Esophagus squamous epithelium (tissue), 5 donors: Measurements from ENCODE around the gene BANP. TPM values are rescaled to one million over a fixed set of nuclear protein-coding genes. Genes with fewer than 3 reads are reported as not detected.
"Not testable (repeated sequence)": the region's sequence is repeated elsewhere in the genome, so short reads cannot be mapped to it uniquely, and the experiment has no call there.

ENCODE experiments used
- DNase-seq: peaks from one replicate; lab custom pipeline; 2025; lab: John Stamatoyannopoulos, UW
- H3K27ac ChIP-seq, 4 donors: fragments of 200-600 bp; sonication (generic); one replicate each; pipeline ENCODE4 v1.5.1; 2016 to 2019; ENCODE audit warnings: mild to moderate bottlenecking in 1 of 4
- H3K27me3 ChIP-seq, 4 donors: fragments of 200-600 bp; sonication (generic); 1 replicate in 3 of 4; 2 replicates in 1 of 4; pipeline versions ENCODE4 v1.5.1 to v1.6.0; 2017 to 2021; ENCODE audit warnings: antibody characterized with exemption in 1 of 4
- H3K36me3 ChIP-seq, 3 donors: fragments of 200-600 bp; sonication (generic); one replicate each; pipeline ENCODE4 v1.5.1; 2016 to 2019
- H3K4me1 ChIP-seq, 3 donors: fragments of 200-600 bp; sonication (generic); one replicate each; pipeline ENCODE4 v1.5.1; 2017 to 2019
- H3K4me3 ChIP-seq, 4 donors: fragments of 200-600 bp; sonication (generic); 1 replicate in 3 of 4; 2 replicates in 1 of 4; pipeline ENCODE4 v1.5.1; 2016 to 2019; ENCODE audit warnings: mild to moderate bottlenecking in 2 of 4, moderate library complexity in 1 of 4
- H3K9me3 ChIP-seq, 3 donors: fragments of 200-600 bp; sonication (generic); one replicate each; pipeline ENCODE4 v1.5.1; 2016 to 2019
- POLR2A ChIP-seq, 4 donors: fragments of 450-650 bp; IDR thresholded peaks; one replicate each; pipeline ENCODE4 v1.6.1; 2017; ENCODE audit warnings: antibody characterized with exemption in 4 of 4, mild to moderate bottlenecking in 4 of 4, moderate library complexity in 3 of 4
- WGBS, 2 donors: methylation state at CpG; one replicate each; pipeline ENCODE4 v1.1.5; 2018; 5-methylcytosine and 5-hydroxymethylcytosine counted together
- intact Hi-C: fragments of 100-400 bp; cut with DNase I; formaldehyde crosslinking; loops from one replicate; pipeline ENCODE4 v1.15.0; 2022
- total RNA-seq, 4 donors: library from RNA; depleted of rRNA; stranded (reverse); fragments of >200 nt; gene quantifications; one replicate each; pipeline ENCODE4 v1.1.0, GENCODE V29; 2016
- TF ChIP-seq, protein P1 (sequence below), 6 experiments: fragments of 450-650 bp in 4 of 6; fragments of 200-600 bp in 2 of 6; sonication (generic) in 2 of 6; IDR thresholded peaks; one replicate each; pipeline ENCODE4 v1.5.1; 2016 to 2019; ENCODE audit warnings: antibody characterized with exemption in 6 of 6, mild to moderate bottlenecking in 4 of 6, moderate library complexity in 4 of 6
- donor health status: DM: yes; HTN: yes; CAD: no.

BANP gene
- total RNA-seq, 4 donors from 2014 or later = 13.8 to 19.9 (median 14.1) TPM

DNA sequence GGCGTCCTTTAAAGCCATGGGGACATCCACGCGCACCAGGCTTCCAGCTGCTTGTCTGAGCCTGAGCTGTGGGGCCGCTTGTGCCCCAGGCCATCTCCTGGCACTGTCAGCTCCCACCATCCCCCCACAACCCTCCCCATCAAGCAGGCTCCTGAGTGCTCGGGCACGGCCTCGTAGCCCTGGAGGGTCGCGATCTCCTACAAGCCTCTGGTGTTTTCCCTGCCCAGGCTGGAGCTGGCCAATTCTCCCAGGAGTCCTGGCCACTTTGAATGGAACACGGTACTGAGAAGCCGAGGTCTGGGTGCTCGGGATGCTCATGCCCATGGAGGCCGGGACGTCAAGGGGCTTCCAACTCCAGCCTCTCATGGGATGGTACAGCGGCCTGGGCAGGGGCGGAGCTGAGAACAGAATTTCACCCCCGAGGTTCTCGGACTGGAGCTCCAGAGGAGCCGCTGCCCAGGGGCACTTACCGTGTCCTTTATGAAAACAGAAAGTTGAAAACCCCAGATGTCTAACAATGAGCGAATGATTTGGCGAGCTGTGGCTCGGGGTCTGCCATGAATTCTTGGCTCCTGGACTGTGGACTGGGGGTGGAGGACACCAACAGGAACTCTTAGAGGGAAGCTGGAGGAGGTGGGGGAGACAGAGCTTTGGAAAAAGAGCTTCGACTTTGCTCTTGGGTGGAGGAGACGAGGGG, 142.5 kb downstream of the BANP start:
- 50 to 70% methylated on average over 2 of the region's 25 CpGs for WGBS, 2 donors
- H3K36me3 ChIP-seq, DNase-seq, H3K27ac ChIP-seq, intact Hi-C loops: not testable (repeated sequence)
- Histone ChIP-seq H3K27me3 (peaks cover 0 to 61% (median 0%) of the 10 kb centered on the region in 4 donors), H3K9me3 (peaks cover 0 to 16% (median 8%) of the 10 kb centered on the region in 3 donors), H3K4me3 (peak overlapping the region in 1 of 4 donors; percentile 18), H3K4me1 (peaks cover 0 to 25% (median 0%) of the 10 kb centered on the region in 3 donors)

DNA sequence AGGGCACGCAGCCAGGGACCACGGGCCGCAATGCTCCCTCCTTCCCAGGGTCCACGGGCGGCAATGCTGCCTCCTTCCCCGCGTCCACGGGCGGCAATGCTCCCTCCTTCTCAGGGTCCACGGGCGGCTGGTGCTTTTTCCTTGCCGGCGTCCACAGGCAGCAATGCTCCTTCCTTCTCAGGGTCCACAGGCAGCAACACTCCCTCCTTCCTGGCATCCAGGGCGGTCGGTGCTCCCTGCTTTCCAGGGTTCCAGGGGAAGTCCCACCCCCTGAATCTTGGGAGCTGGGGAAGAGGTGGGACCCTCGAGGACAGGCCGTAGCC, 143.0 kb downstream of the BANP start:
- peaks cover 0 to 62% (median 0%) of the 10 kb centered on the region in 4 donors for H3K27me3 ChIP-seq
- WGBS, 2 donors = 71 to 83% methylated on average over 12 to 14 of the region's 17 CpGs
- H3K27ac ChIP-seq, intact Hi-C loops, H3K36me3 ChIP-seq, DNase-seq: not testable (repeated sequence)
- peak overlapping the region in 1 of 4 donors; percentile 18 for H3K4me3 ChIP-seq
- H3K9me3 ChIP-seq = peaks cover 0 to 16% (median 8%) of the 10 kb centered on the region in 3 donors
- H3K4me1 ChIP-seq = peaks cover 0 to 25% (median 0%) of the 10 kb centered on the region in 3 donors

DNA sequence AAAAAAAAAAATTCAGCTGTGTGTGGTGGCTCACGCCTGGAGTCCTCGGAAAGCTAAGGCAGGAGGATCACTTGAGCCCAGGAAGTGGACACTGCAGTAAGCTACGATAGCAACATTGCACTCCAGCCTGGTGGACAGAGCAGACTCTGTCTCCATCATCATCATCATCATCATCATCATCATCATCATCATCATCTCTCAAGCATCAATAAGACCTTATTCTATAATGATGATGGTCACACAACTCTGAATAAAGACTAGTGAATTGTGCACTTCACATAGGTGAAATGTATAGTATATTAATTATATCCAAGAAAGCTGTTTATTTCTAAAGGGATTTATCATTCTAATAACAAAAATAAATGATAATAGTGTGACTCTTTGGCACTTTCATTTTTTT, 143.7 kb downstream of the BANP start:
- DNase-seq, H3K27ac ChIP-seq, intact Hi-C loops, H3K36me3 ChIP-seq, H3K4me3 ChIP-seq: not testable (repeated sequence)
- Histone ChIP-seq H3K27me3 (peaks cover 0 to 62% (median 0%) of the 10 kb centered on the region in 4 donors), H3K9me3 (peaks cover 0 to 16% (median 8%) of the 10 kb centered on the region in 3 donors), H3K4me1 (peaks cover 0 to 25% (median 0%) of the 10 kb centered on the region in 3 donors)
- 98% methylated on average over 3 of the region's 3 CpGs; no CpG with 5 or more reads in 1 of the 2 donors for WGBS, 2 donors

DNA sequence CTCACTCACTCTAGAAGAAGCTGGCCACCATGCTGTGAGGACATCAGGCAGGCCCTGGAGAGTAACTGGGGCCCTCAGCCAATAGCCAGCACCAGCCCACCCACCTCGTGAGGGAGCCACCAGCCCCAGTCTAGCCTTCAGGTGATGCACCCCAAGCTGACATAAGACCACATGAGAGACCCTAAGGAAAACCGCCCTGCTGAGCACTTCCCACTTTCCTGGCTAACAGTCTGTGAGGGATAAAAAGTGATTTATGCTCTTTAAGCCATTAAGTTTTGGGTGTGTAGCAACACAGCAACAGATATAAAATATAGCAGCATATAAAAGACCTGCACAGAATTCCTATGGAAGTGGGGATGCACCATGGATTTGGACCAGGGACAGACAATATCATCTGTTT, 145.4 kb downstream of the BANP start:
- DNase-seq, H3K4me3 ChIP-seq, intact Hi-C loops, H3K36me3 ChIP-seq, H3K27ac ChIP-seq: not testable (repeated sequence)
- peaks cover 0 to 61% (median 0%) of the 10 kb centered on the region in 4 donors for H3K27me3 ChIP-seq
- H3K4me1 ChIP-seq = peaks cover 0 to 11% (median 0%) of the 10 kb centered on the region in 3 donors
- peaks cover 0 to 16% (median 8%) of the 10 kb centered on the region in 3 donors for H3K9me3 ChIP-seq
- WGBS, 2 donors = 90% methylated on average over 2 of the region's 2 CpGs; no CpG with 5 or more reads in 1 of the 2 donors

DNA sequence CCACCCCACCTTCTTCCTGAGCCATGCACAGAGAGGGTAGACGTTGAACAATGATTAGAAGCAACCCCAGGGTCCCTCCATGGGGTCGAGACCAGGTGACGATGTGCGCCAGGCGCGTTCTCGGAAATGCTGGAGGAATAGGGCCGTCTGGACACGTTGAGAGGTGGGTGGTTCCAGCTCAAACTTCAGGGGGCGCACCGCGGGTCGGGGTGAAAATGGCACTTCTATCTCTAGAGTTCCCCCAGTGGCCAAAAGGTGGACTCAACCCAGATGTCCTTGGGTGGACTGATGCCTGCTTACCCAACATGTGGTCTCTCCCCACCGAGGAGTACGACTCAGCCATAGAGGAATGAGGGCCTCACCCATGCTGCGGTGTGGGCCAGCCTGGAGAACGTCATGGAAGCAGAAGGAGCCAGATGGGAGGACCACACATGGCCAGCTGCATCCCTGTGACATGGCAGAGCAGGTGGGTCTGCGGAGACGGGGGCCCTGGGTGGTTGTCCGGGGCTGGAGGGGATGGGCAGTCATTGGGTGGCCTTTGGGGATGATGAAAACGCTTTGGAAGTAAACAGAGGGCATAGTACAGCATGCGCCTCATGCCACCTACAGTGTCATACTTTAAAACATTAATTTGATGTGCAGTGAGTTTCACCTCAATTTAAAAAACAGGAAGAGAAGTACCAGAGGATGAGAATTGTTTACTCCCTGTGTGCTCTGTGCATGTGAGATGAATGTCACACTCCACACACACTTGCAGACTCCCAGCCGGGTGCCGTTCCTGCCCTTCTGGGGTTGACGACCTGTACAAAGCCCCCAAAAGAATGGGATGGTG, 147.7 kb downstream of the BANP start:
- H3K4me1 ChIP-seq, H3K36me3 ChIP-seq, H3K27ac ChIP-seq, intact Hi-C loops, DNase-seq, H3K4me3 ChIP-seq: not testable (repeated sequence)
- Histone ChIP-seq H3K27me3 (peaks cover 0 to 63% (median 0%) of the 10 kb centered on the region in 4 donors), H3K9me3 (peaks cover 0 to 16% (median 8%) of the 10 kb centered on the region in 3 donors)
- WGBS, 2 donors = 80 to 89% methylated on average over 14 to 21 of the region's 25 CpGs

DNA sequence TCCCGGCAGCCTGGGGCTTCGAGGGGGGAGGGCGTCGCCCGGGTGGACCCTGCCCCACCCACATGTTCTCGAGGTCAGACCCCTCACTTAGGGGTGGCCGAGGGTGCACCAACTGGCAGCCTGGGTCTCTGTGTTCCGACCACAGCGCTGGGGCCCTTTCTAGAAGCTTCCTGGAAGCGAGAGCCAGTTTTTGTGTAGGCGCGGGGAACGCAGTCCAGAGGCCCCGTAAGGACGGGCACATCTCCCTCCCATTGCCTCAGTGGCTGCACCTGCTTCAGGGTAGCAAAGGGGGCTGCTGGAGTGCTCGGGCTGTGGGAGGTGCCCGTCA, 148.3 kb downstream of the BANP start:
- Histone ChIP-seq H3K27ac (no peak overlapping the region), H3K9me3 (peaks cover 0 to 16% (median 8%) of the 10 kb centered on the region in 3 donors), H3K36me3 (no peaks in the 10 kb centered on the region), H3K27me3 (peaks cover 0 to 58% (median 0%) of the 10 kb centered on the region in 4 donors), H3K4me1 (no peaks in the 10 kb centered on the region), H3K4me3 (no peak overlapping the region)
- DNase-seq = no peak
- 85 to 100% methylated on average over 2 of the region's 17 CpGs for WGBS, 2 donors
- no peak for TF ChIP-seq POLR2A (IDR thresholded peaks at IDR 0.05)
- TF ChIP-seq, protein P1, sequence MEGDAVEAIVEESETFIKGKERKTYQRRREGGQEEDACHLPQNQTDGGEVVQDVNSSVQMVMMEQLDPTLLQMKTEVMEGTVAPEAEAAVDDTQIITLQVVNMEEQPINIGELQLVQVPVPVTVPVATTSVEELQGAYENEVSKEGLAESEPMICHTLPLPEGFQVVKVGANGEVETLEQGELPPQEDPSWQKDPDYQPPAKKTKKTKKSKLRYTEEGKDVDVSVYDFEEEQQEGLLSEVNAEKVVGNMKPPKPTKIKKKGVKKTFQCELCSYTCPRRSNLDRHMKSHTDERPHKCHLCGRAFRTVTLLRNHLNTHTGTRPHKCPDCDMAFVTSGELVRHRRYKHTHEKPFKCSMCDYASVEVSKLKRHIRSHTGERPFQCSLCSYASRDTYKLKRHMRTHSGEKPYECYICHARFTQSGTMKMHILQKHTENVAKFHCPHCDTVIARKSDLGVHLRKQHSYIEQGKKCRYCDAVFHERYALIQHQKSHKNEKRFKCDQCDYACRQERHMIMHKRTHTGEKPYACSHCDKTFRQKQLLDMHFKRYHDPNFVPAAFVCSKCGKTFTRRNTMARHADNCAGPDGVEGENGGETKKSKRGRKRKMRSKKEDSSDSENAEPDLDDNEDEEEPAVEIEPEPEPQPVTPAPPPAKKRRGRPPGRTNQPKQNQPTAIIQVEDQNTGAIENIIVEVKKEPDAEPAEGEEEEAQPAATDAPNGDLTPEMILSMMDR (IDR thresholded peaks at IDR 0.05) = no peak
- intact Hi-C loops = no loop called here

DNA sequence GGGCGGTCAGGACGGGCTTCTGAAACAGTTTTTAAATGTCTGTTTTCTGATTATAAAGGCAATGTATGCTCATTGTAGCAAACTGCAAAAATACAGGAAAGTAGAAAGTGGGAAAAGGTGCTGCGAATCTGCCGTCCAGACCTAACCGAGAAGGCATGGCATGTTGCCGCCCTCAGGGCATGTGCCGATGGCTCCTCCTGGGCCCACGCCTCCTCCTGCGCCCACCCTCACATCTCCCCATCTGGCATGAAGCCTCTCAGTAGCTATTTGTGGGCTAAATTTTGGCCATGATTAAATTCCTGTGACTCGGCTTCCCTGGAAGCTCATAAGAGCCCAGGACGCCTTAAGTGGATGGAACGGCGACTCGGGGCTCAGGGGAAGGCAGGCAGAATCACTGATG, 148.7 kb downstream of the BANP start:
- DNase-seq, H3K27ac ChIP-seq, H3K36me3 ChIP-seq, H3K4me1 ChIP-seq, H3K4me3 ChIP-seq, intact Hi-C loops: not testable (repeated sequence)
- Histone ChIP-seq H3K9me3 (peaks cover 0 to 16% (median 8%) of the 10 kb centered on the region in 3 donors), H3K27me3 (peaks cover 0 to 58% (median 0%) of the 10 kb centered on the region in 4 donors)
- WGBS, 2 donors = 75 to 86% methylated on average over 9 to 14 of the region's 14 CpGs

DNA sequence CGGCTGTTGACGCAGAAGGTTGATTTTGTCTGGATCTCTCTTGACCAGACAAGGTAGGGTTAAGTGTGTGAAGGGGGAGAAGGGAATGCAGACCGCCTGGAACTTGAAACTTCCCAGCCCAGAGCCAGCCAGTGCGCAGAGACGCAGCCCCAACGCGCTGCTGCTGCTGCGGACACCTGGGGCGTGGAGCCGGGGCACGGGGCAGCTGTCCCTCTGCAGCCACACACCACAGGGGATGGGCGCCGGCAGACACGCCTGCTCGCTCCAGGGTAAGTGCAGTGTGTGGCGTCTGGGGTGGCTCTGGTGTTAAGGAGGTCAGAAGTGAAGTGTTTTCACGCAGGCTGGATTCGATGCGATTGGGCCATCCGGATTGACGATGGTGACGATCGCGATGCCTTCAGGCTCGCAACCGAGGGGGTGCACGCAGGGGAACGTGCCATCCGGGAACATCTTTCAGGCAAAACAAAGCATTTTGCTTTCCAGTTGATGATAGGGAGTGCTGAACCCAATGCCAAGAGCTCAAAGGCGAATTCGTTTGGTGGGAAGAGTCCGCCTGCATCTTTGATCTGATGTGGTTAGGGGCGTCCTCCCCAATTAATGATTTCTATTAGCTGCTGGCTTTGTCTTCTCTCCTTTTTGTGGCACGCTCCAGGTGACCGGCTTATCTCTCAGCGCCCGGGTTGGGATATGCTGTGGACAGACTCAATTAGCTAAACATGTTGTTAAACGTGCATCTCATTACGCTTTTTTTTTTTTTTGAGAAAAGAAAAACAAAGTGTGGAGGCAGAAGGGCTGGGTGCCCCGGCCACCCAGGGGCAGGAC, 149.8 kb downstream of the BANP start:
- Histone ChIP-seq H3K9me3 (peaks cover 0 to 16% (median 8%) of the 10 kb centered on the region in 3 donors), H3K4me3 (peak overlapping the region in 2 of 4 donors; percentile 10 to 16), H3K27me3 (peaks cover 0 to 58% (median 0%) of the 10 kb centered on the region in 4 donors)
- WGBS, 2 donors = 32 to 33% methylated on average over 16 to 25 of the region's 40 CpGs
- intact Hi-C loops, H3K4me1 ChIP-seq, H3K36me3 ChIP-seq, DNase-seq, H3K27ac ChIP-seq: not testable (repeated sequence)

DNA sequence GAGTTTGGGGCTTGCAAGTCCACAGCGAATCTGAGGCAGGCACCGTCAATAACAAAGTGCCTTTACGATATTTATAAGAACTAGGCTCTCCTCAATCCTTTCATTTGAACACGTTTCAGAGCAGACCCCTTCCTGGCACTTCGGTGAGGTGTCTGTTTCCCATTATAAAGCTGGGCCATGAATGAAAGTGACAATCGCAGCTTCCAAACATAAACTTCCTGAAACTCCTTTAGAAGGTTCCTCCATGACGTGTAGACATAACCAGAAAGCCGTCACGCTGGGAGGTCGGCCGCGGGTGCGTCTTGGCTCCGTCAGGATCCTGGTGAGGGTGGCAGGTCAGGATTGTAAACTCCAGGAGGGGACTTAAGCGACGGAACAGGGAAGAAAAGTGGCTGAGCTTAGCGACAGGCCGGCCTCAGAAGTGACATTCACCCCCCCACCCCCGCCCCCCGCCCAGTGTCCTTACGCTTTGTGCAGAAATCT, 150.4 kb downstream of the BANP start:
- peaks cover 0 to 58% (median 0%) of the 10 kb centered on the region in 4 donors for H3K27me3 ChIP-seq
- 33 to 41% methylated on average over 13 to 20 of the region's 21 CpGs for WGBS, 2 donors
- H3K27ac ChIP-seq, H3K4me1 ChIP-seq, H3K9me3 ChIP-seq, intact Hi-C loops, H3K36me3 ChIP-seq, DNase-seq, H3K4me3 ChIP-seq: not testable (repeated sequence)
